Peyer's patch (tissue), 4 donors: Measurements from ENCODE around the gene TSPAN32.

Experiments used
- POLR2A ChIP-seq, 2 donors: fragments of 450-650 bp; IDR thresholded peaks; one replicate each; pipeline ENCODE4 v1.5.1; 2017; ENCODE audit warnings: antibody characterized with exemption in 2 of 2, mild to moderate bottlenecking in 2 of 2, moderate library complexity in 2 of 2
- TF ChIP-seq, protein P1 (sequence below), 6 experiments: fragments of 450-650 bp in 4 of 6; fragments of 200-600 bp in 2 of 6; sonication (generic) in 1 of 6; IDR thresholded peaks; one replicate each; pipeline ENCODE4 v1.5.1; 2017 to 2019; ENCODE audit warnings: antibody characterized with exemption in 6 of 6, mild to moderate bottlenecking in 3 of 6, moderate library complexity in 1 of 6

DNA sequence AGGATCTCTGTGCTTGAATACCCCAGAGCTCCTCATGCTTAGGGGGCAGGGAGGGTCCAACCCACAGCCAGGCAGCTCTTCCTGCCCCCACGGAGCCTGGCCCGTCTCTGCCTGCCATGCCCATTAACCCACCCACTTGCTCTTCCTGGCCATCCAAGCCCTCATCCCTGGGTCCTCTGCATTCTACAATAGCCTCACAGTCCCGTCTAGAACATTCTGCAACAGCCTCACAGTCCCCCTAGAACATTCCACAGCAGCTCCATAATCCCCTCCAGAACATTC lies 15.1 kb downstream of the TSPAN32 start:
- TF ChIP-seq, protein P1, sequence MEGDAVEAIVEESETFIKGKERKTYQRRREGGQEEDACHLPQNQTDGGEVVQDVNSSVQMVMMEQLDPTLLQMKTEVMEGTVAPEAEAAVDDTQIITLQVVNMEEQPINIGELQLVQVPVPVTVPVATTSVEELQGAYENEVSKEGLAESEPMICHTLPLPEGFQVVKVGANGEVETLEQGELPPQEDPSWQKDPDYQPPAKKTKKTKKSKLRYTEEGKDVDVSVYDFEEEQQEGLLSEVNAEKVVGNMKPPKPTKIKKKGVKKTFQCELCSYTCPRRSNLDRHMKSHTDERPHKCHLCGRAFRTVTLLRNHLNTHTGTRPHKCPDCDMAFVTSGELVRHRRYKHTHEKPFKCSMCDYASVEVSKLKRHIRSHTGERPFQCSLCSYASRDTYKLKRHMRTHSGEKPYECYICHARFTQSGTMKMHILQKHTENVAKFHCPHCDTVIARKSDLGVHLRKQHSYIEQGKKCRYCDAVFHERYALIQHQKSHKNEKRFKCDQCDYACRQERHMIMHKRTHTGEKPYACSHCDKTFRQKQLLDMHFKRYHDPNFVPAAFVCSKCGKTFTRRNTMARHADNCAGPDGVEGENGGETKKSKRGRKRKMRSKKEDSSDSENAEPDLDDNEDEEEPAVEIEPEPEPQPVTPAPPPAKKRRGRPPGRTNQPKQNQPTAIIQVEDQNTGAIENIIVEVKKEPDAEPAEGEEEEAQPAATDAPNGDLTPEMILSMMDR (IDR thresholded peaks at IDR 0.05), result no peak
- TF ChIP-seq POLR2A (IDR thresholded peaks at IDR 0.05), result no peak
